Measurements from ENCODE around the gene INPP5A. TPM values are rescaled to one million over a fixed set of nuclear protein-coding genes. Genes with fewer than 3 reads are reported as not detected.

INPP5A gene
- total RNA-seq, 1 experiment from 2014 or later, result 14.7 TPM

DNA sequence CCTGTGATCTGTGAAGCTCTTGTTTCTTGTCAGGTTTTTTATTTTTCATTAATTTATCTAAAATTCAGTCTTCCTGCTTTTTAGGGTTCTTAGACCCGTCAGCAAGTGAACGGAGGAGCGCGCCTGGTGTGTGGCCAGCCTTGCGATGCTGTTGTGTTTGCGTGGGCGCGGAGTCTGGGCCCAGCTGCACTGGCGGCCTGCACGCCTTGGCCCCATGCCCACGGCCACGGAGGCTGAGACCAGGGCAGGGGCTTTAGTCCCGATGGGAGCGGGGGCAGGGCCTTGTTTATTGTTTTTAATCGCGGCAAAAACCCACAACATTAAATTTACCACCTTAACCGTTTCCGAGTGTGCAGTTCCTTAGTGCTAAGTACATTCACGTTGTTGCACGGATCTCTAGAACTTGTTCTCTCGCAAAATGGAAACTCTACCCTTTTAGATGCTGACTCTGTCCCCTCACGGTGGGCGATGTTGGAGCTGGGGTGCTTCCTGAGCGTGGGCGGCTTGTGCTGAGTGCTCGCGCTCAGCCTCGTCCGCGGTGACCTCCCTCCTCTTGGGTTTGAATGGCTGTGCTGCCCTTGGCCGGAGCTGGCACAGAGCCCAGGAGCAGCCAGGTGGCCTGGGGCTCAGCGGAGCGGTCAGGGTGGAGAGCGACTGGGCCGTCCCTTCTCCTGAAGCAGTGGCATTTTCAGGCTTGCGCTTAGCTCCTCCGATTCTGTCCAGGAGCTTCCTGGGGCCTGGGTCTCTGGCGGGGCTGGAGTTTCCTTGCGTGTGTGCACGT lies 69.1 kb downstream of the INPP5A start:
- TF ChIP-seq, protein P1, sequence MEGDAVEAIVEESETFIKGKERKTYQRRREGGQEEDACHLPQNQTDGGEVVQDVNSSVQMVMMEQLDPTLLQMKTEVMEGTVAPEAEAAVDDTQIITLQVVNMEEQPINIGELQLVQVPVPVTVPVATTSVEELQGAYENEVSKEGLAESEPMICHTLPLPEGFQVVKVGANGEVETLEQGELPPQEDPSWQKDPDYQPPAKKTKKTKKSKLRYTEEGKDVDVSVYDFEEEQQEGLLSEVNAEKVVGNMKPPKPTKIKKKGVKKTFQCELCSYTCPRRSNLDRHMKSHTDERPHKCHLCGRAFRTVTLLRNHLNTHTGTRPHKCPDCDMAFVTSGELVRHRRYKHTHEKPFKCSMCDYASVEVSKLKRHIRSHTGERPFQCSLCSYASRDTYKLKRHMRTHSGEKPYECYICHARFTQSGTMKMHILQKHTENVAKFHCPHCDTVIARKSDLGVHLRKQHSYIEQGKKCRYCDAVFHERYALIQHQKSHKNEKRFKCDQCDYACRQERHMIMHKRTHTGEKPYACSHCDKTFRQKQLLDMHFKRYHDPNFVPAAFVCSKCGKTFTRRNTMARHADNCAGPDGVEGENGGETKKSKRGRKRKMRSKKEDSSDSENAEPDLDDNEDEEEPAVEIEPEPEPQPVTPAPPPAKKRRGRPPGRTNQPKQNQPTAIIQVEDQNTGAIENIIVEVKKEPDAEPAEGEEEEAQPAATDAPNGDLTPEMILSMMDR (IDR thresholded peaks at IDR 0.05; ENCODE audit: unreplicated experiment), result no peak
- CTCF ChIA-PET, result interaction anchor here (0.6 to 1.2 kb wide), 2 partner anchors 49 to 259 kb away, joined by 3 to 4 read pairs; no protein-coding TSS in a partner anchor

DNA sequence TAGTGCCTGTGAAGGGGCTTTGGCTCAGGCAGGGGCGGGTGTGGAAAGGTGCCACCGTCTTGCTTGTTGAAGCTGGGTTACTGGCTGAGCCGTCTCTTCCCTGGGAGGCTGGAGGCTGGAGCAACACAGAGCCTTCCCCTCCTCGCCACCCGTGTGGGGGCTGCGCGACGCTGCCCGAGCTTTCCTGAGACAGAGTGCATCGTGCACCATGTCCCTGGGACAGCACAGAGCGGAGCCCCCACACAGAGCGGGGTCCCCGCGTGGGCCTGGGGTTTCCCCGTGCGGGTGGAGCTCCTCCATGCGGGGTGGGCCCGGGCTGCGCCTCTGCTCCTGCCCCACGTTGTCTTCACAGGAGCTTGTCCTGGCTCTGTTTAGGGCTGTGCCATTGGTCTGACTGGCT lies 69.9 kb downstream of the INPP5A start:
- no peak overlapping the region for H3K27ac Mint-ChIP-seq (ENCODE audit: low read depth, unreplicated experiment)
- H3K4me1 Mint-ChIP-seq (ENCODE audit: insufficient read depth, unreplicated experiment), result no peaks in the 10 kb centered on the region
- no peaks in the 10 kb centered on the region for H3K36me3 Mint-ChIP-seq (ENCODE audit: insufficient read depth, unreplicated experiment)
- no peaks in the 10 kb centered on the region for H3K27me3 Mint-ChIP-seq (ENCODE audit: insufficient read depth, unreplicated experiment)
- TF ChIP-seq, protein P1 (IDR thresholded peaks at IDR 0.05; ENCODE audit: unreplicated experiment), result no peak
- no peak overlapping the region for H3K4me3 Mint-ChIP-seq (ENCODE audit: unreplicated experiment)
- BruUV-seq (replicated peaks), result no TSS peak
- intact Hi-C loops (cut with micrococcal nuclease), result no loop called here
- POLR2A ChIA-PET, result no interaction called here
- no peaks in the 10 kb centered on the region for H3K9me3 Mint-ChIP-seq (ENCODE audit: unreplicated experiment)
- CTCF ChIA-PET, result interaction anchor here (0.6 kb wide), 1 partner anchor 258 kb away, joined by 4 read pairs; no protein-coding TSS in a partner anchor
- no peak for DNase-seq (ENCODE audit: unreplicated experiment)

More for the DNA sequence above, 69.1 kb downstream of the INPP5A start:
- BruUV-seq (replicated peaks), result no TSS peak
- intact Hi-C loops (cut with micrococcal nuclease), result no loop called here
- POLR2A ChIA-PET, result no interaction called here
- Mint-ChIP-seq H3K4me3 (ENCODE audit: unreplicated experiment) (no peak overlapping the region), H3K4me1 (ENCODE audit: insufficient read depth, unreplicated experiment) (no peaks in the 10 kb centered on the region), H3K27ac (ENCODE audit: low read depth, unreplicated experiment) (no peak overlapping the region), H3K27me3 (ENCODE audit: insufficient read depth, unreplicated experiment) (no peaks in the 10 kb centered on the region), H3K36me3 (ENCODE audit: insufficient read depth, unreplicated experiment) (no peaks in the 10 kb centered on the region), H3K9me3 (ENCODE audit: unreplicated experiment) (peaks cover under 1% of the 10 kb centered on the region)
- no peak for DNase-seq (ENCODE audit: unreplicated experiment)

DNA sequence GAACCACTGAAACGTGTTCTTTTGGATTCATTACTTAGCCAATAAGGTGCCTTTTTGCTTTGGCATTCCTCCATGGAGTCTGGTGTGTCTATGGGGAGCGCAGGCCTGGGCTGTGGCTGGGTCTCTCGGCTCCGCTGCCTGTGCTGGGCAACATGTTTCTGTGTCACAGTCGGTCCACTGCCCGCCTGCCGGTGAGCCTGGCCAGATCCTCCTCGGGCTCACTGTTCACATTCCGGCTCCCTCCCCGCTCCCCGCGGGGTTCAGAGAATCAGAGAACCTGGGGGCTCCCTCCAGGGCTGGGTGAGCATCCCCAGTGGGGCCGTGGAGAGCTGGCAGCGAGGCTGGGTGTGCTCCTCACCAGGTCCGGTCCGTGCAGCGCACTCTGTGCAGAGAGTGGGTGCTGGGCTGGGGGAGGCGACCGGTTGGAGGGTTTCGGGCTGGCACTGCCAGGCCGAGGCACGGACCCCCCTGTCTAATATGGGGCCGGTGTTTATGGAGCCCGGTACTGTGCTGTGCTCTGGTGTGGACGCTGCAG lies 70.4 kb downstream of the INPP5A start:
- Mint-ChIP-seq H3K9me3 (ENCODE audit: unreplicated experiment) (no peaks in the 10 kb centered on the region), H3K4me3 (ENCODE audit: unreplicated experiment) (no peak overlapping the region), H3K4me1 (ENCODE audit: insufficient read depth, unreplicated experiment) (no peaks in the 10 kb centered on the region), H3K27me3 (ENCODE audit: insufficient read depth, unreplicated experiment) (no peaks in the 10 kb centered on the region), H3K27ac (ENCODE audit: low read depth, unreplicated experiment) (no peak overlapping the region), H3K36me3 (ENCODE audit: insufficient read depth, unreplicated experiment) (no peaks in the 10 kb centered on the region)
- DNase-seq (ENCODE audit: unreplicated experiment), result no peak
- ChIA-PET CTCF (interaction anchor here (0.6 kb wide), 1 partner anchor 295 kb away, joined by 3 read pairs; no protein-coding TSS in a partner anchor), POLR2A (no interaction called here)
- intact Hi-C loops (cut with micrococcal nuclease), result no loop called here
- TF ChIP-seq, protein P1 (IDR thresholded peaks at IDR 0.05; ENCODE audit: unreplicated experiment), result no peak
- no TSS peak for BruUV-seq (replicated peaks)

DNA sequence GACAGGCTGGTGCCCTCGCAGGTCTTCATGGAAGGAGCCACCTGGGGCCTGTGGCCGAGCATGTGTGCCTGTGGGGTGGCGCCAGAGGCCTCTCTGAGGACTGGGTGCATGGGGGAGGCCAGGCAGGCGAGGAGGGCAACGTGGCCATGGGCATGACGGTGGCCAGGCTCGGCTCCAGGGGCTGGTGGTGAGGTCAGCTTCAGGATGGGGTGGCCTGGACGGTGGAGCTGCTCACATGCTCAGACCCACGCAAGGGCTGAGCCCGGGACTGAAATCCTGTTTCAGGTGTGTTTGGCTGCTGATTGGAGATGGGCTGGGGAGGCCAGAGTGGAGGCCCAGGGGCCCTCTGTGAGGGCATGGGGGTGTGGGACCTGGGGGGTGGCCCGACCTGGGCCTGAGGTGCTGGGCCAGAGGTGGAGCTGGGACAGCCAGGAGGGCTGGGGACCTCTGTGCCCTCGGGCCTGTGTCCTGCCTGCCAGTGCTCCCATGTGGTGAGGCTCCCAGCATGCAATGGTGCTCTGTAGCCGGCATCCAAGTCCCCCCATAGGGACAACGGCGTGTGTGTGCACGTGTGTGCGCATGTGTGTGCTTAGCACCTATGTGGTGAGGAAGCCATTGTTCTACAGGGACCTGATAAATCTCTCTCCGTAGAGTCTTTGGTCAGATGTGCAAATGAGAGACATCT lies 71.1 kb downstream of the INPP5A start:
- no peaks in the 10 kb centered on the region for H3K9me3 Mint-ChIP-seq (ENCODE audit: unreplicated experiment)
- BruUV-seq (replicated peaks), result no TSS peak
- H3K27ac Mint-ChIP-seq (ENCODE audit: low read depth, unreplicated experiment), result no peak overlapping the region
- DNase-seq (ENCODE audit: unreplicated experiment), result no peak
- no peaks in the 10 kb centered on the region for H3K4me1 Mint-ChIP-seq (ENCODE audit: insufficient read depth, unreplicated experiment)
- intact Hi-C loops (cut with micrococcal nuclease), result no loop called here
- CTCF ChIA-PET, result interaction anchor here (0.6 kb wide), 1 partner anchor 295 kb away, joined by 3 read pairs; no protein-coding TSS in a partner anchor
- POLR2A ChIA-PET, result no interaction called here
- TF ChIP-seq, protein P1 (IDR thresholded peaks at IDR 0.05; ENCODE audit: unreplicated experiment), result no peak
- H3K27me3 Mint-ChIP-seq (ENCODE audit: insufficient read depth, unreplicated experiment), result no peaks in the 10 kb centered on the region
- H3K36me3 Mint-ChIP-seq (ENCODE audit: insufficient read depth, unreplicated experiment), result no peaks in the 10 kb centered on the region
- H3K4me3 Mint-ChIP-seq (ENCODE audit: unreplicated experiment), result no peak overlapping the region
